GM18867 (cell line): ENCODE data around the gene UBE2A.

Experiments used
- ATAC-seq: cut with Tn5 transposase; IDR thresholded peaks from one replicate; pipeline ENCODE4 v1.9.1; 2021; ENCODE audit warnings: mild to moderate bottlenecking, moderate library complexity; ENCODE audit not compliant: unreplicated experiment

The UBE2A gene

GRCh38 chrX:119606280-119607017 is 32.1 kb downstream of the UBE2A start, which contains the start of gene NKRF:
Gene NKRF, minus strand, starts transcription at chrX:119606424.
- peak; percentile 72 for ATAC-seq

GRCh38 chrX:119607018-119607389 is 32.6 kb downstream of the UBE2A start:
- no peak for ATAC-seq

- no peak for ATAC-seq
Observed at GRCh38 chrX:119614776-119615175, 40.4 kb downstream of the UBE2A start.

GRCh38 chrX:119617517-119618164 is 43.3 kb downstream of the UBE2A start:
- peak; percentile 71 for ATAC-seq

GRCh38 chrX:119618439-119618838 is 44.1 kb downstream of the UBE2A start:
- ATAC-seq: peak; percentile 44

GRCh38 chrX:119622356-119623232 is 48.2 kb downstream of the UBE2A start:
- no peak for ATAC-seq

- ATAC-seq: no peak
Observed at GRCh38 chrX:119624417-119624816, 50.1 kb downstream of the UBE2A start.

- ATAC-seq: no peak
Observed at GRCh38 chrX:119624951-119625668, 50.7 kb downstream of the UBE2A start.

GRCh38 chrX:119625843-119626242 is 51.5 kb downstream of the UBE2A start:
- ATAC-seq: no peak
